HG02571 (cell line): Measurements from ENCODE around the gene SOX18.

Experiments used
- ATAC-seq: cut with Tn5 transposase; IDR thresholded peaks from one replicate; pipeline ENCODE4 v1.9.1; 2021; ENCODE audit warnings: mild to moderate bottlenecking, moderate library complexity; ENCODE audit not compliant: unreplicated experiment

Gene SOX18

GRCh38 chr20:64039293-64040160 lies 9.9 kb downstream of the SOX18 start:
- ATAC-seq: no peak

- ATAC-seq: peak; percentile 58
Measured at GRCh38 chr20:64038565-64039292, 10.7 kb downstream of the SOX18 start.

- peak; percentile 26 for ATAC-seq
Measured at GRCh38 chr20:64038224-64038564, 11.2 kb downstream of the SOX18 start.

- ATAC-seq: no peak
Measured at GRCh38 chr20:64037498-64038213, 11.8 kb downstream of the SOX18 start.

GRCh38 chr20:64037199-64037497 lies 12.3 kb downstream of the SOX18 start:
- no peak for ATAC-seq

GRCh38 chr20:64036346-64037198 lies 12.9 kb downstream of the SOX18 start:
- ATAC-seq: no peak

GRCh38 chr20:64035933-64036345 lies 13.5 kb downstream of the SOX18 start, which contains the start of gene C20orf204:
TSS of gene C20orf204 (plus strand) at chr20:64036182. CDS start at chr20:64036324, 142 bp downstream.
- no peak for ATAC-seq

- no peak for ATAC-seq
Measured at GRCh38 chr20:64035066-64035932, 14.1 kb downstream of the SOX18 start.

GRCh38 chr20:64033981-64034493 lies 15.4 kb downstream of the SOX18 start:
- no peak for ATAC-seq

GRCh38 chr20:64032706-64033624 lies 16.5 kb downstream of the SOX18 start:
- ATAC-seq: no peak

GRCh38 chr20:64031822-64032314 lies 17.6 kb downstream of the SOX18 start:
- no peak for ATAC-seq

GRCh38 chr20:64030371-64031134 lies 18.9 kb downstream of the SOX18 start:
- no peak for ATAC-seq

GRCh38 chr20:64029293-64030117 lies 19.9 kb downstream of the SOX18 start:
- no peak for ATAC-seq

GRCh38 chr20:64027981-64028685 lies 21.3 kb downstream of the SOX18 start:
- no peak for ATAC-seq

- ATAC-seq: no peak
Measured at GRCh38 chr20:64025826-64026412, 23.5 kb downstream of the SOX18 start.
